22Rv1 (cell line): ENCODE measurements around the gene STK39.

Source experiments
- CTCF ChIP-seq: fragments of 450-650 bp; IDR thresholded peaks from 2 replicates; pipeline ENCODE4 v1.5.1; 2017; ENCODE audit warnings: mild to moderate bottlenecking
- ZFX ChIP-seq: fragments of 450-650 bp; IDR thresholded peaks from 2 replicates; pipeline ENCODE4 v1.6.1; 2017; ENCODE audit warnings: antibody characterized with exemption, borderline replicate concordance

GRCh38 chr2:168044176-168044575, 203.2 kb downstream of the STK39 start:
- TF ChIP-seq CTCF = no peak
- TF ChIP-seq ZFX = no peak
